IMR-90 (cell line): ENCODE measurements around the gene DENND1A. TPM values are rescaled to one million over a fixed set of nuclear protein-coding genes. Genes with fewer than 3 reads are reported as not detected.

Experiments used
- ATAC-seq: fragments of 200-7000 bp; cut with Tn5 transposase; 2 replicates; pipeline ENCODE4 v1.9.1; 2020; ENCODE audit warnings: low read depth, mild to moderate bottlenecking, moderate library complexity
- BruUV-seq: library from RNA; stranded (reverse); fragments of 400-500 nt; replicated peaks from 2 replicates; lab custom pipeline; 2021; lab: Mats Ljungman, UMichigan
- CTCF ChIA-PET: fragments of 300-600 bp; formaldehyde crosslinking; extraction: SDS; loops from one replicate; lab custom pipeline; 2021; ENCODE audit warnings: antibody characterized with exemption; lab: Yijun Ruan, JAX
- POLR2A ChIA-PET: fragments of 300-600 bp; sonication (Branson Sonifier 250); formaldehyde crosslinking; loops from one replicate; lab custom pipeline; 2022; ENCODE audit warnings: antibody characterized with exemption; ENCODE audit not compliant: unreplicated experiment; lab: Charles Lee
- DNase-seq: peaks from one replicate; pipeline ENCODE4 v3.0.0; 2013
- H2AFZ ChIP-seq: replicated peaks from 2 replicates; pipeline ENCODE3; 2013; ENCODE audit warnings: low read length, mild to moderate bottlenecking; ENCODE audit not compliant: poor library complexity
- H2AK5ac ChIP-seq: 2 replicates; pipeline ENCODE4 v1.6.1; 2013; ENCODE audit warnings: low read depth, low read length, inconsistent platforms
- H2AK9ac ChIP-seq: replicated peaks from 2 replicates; pipeline ENCODE3; 2013; ENCODE audit warnings: mild to moderate bottlenecking, low read depth, low read length, moderate library complexity; ENCODE audit not compliant: poor library complexity
- H2BK120ac ChIP-seq: 2 replicates; pipeline ENCODE4 v1.6.1; 2013; ENCODE audit warnings: low read depth, low read length, inconsistent platforms
- H2BK15ac ChIP-seq: 3 replicates; pipeline ENCODE4 v1.6.1; 2013; ENCODE audit warnings: low read depth, low read length, inconsistent platforms
- H2BK20ac ChIP-seq: 2 replicates; pipeline ENCODE4 v1.6.1; 2013; ENCODE audit warnings: low read depth, mild to moderate bottlenecking, inconsistent platforms, low read length, moderate library complexity
- H2BK5ac ChIP-seq: 2 replicates; pipeline ENCODE4 v1.6.1; 2013; ENCODE audit warnings: mild to moderate bottlenecking, low read depth, low read length, inconsistent platforms; ENCODE audit not compliant: poor library complexity, severe bottlenecking
- H3K14ac ChIP-seq: replicated peaks from 2 replicates; pipeline ENCODE4 v1.6.1; 2013; ENCODE audit warnings: low read depth, low read length, inconsistent platforms
- H3K18ac ChIP-seq: 2 replicates; pipeline ENCODE4 v1.6.1; 2013; ENCODE audit warnings: low read depth, low read length, control low read depth
- H3K23ac ChIP-seq: 2 replicates; pipeline ENCODE4 v1.6.1; 2013; ENCODE audit warnings: low read depth, low read length, inconsistent platforms
- H3K27ac ChIP-seq: 2 replicates; pipeline ENCODE4 v1.5.1; 2013; ENCODE audit warnings: mild to moderate bottlenecking, control low read depth, low read length; ENCODE audit not compliant: insufficient read depth
- H3K27me3 ChIP-seq: 2 replicates; pipeline ENCODE4 v1.6.1; 2013; ENCODE audit warnings: low read length; ENCODE audit not compliant: control insufficient read depth, insufficient read depth
- H3K36me3 ChIP-seq: 2 replicates; pipeline ENCODE4 v1.6.1; 2013; ENCODE audit warnings: low read length, mixed read lengths; ENCODE audit not compliant: control insufficient read depth, insufficient read depth
- H3K4ac ChIP-seq: 2 replicates; pipeline ENCODE4 v1.6.1; 2013; ENCODE audit warnings: low read depth, low read length, inconsistent platforms
- H3K4me1 ChIP-seq: 2 replicates; pipeline ENCODE4 v1.6.1; 2013; ENCODE audit warnings: low read length, mixed read lengths; ENCODE audit not compliant: control insufficient read depth, insufficient read depth
- H3K4me2 ChIP-seq: 2 replicates; pipeline ENCODE4 v1.6.1; 2013; ENCODE audit warnings: low read depth, mild to moderate bottlenecking, control low read depth, low read length, moderate library complexity
- H3K4me3 ChIP-seq: 2 replicates; pipeline ENCODE4 v1.5.1; 2013; ENCODE audit warnings: low read depth, mild to moderate bottlenecking, control low read depth, low read length, moderate library complexity; ENCODE audit not compliant: insufficient read depth
- H3K56ac ChIP-seq: 2 replicates; pipeline ENCODE4 v1.6.1; 2013; ENCODE audit warnings: low read length, inconsistent platforms; ENCODE audit not compliant: insufficient read depth; ENCODE audit errors: extremely low read depth
- H3K79me1 ChIP-seq, 2 experiments: 2 replicates each; pipeline ENCODE4 v1.6.1; 2013; ENCODE audit warnings: low read length in 2 of 2, inconsistent platforms in 1 of 2, low read depth in 1 of 2
- H3K9ac ChIP-seq: 2 replicates; pipeline ENCODE4 v1.6.1; 2013; ENCODE audit warnings: low read depth, low read length, control low read depth
- H3K9me1 ChIP-seq: 2 replicates; pipeline ENCODE4 v1.6.1; 2013; ENCODE audit warnings: low read length, inconsistent platforms; ENCODE audit not compliant: insufficient read depth
- H3K9me3 ChIP-seq: 2 replicates; pipeline ENCODE4 v1.6.1; 2013; ENCODE audit warnings: low read length; ENCODE audit not compliant: control insufficient read depth, insufficient read depth
- H4K20me1 ChIP-seq: 2 replicates; pipeline ENCODE4 v1.6.1; 2013; ENCODE audit warnings: low read length, inconsistent platforms; ENCODE audit not compliant: insufficient read depth
- H4K5ac ChIP-seq: 2 replicates; pipeline ENCODE4 v1.6.1; 2013; ENCODE audit warnings: mild to moderate bottlenecking, low read depth, low read length, control low read depth
- H4K8ac ChIP-seq, 2 experiments: 2 replicates each; pipeline ENCODE4 v1.6.1; 2013; ENCODE audit warnings: low read depth in 2 of 2, low read length in 2 of 2, control low read depth in 1 of 2, inconsistent platforms in 1 of 2
- H4K91ac ChIP-seq: 2 replicates; pipeline ENCODE4 v1.6.1; 2013; ENCODE audit warnings: low read depth, low read length, inconsistent platforms; ENCODE audit not compliant: insufficient read depth
- CHD1 ChIP-seq: IDR thresholded peaks from 2 replicates; pipeline ENCODE4 v1.6.1; 2012; ENCODE audit warnings: low read depth, low read length, improper control_type of control experiment
- MAFK ChIP-seq: IDR thresholded peaks from 2 replicates; pipeline ENCODE4 v1.6.1; 2012; ENCODE audit warnings: low read depth, low read length, improper control_type of control experiment
- MAZ ChIP-seq: IDR thresholded peaks from 2 replicates; pipeline ENCODE4 v1.6.1; 2012; ENCODE audit warnings: low read depth, mild to moderate bottlenecking, low read length, improper control_type of control experiment, moderate library complexity, borderline replicate concordance
- MXI1 ChIP-seq: IDR thresholded peaks from 2 replicates; pipeline ENCODE4 v1.6.1; 2012; ENCODE audit warnings: low read depth, mild to moderate bottlenecking, low read length, moderate library complexity, borderline replicate concordance
- POLR2A ChIP-seq: IDR thresholded peaks from 2 replicates; pipeline ENCODE4 v1.6.1; 2012; ENCODE audit warnings: mild to moderate bottlenecking, low read depth, low read length
- RAD21 ChIP-seq: IDR thresholded peaks from 2 replicates; pipeline ENCODE4 v1.6.1; 2012; ENCODE audit warnings: low read length, improper control_type of control experiment
- RFX5 ChIP-seq: IDR thresholded peaks from 2 replicates; pipeline ENCODE4 v1.8.0; 2012; ENCODE audit warnings: low read depth, mild to moderate bottlenecking, low read length, moderate library complexity
- SMC3 ChIP-seq: fragments of 150-350 bp; IDR thresholded peaks from 2 replicates; pipeline ENCODE4 v1.6.1; 2016; ENCODE audit warnings: low read depth, mild to moderate bottlenecking, antibody characterized with exemption, low read length, moderate library complexity
- WGBS, 2 experiments: methylation state at CpG; one replicate each; pipeline versions ENCODE4 v1.1.5 to v1.1.7; 2013; ENCODE audit warnings: missing lambda C conversion rate in 2 of 2; ENCODE audit not compliant: insufficient read length in 1 of 2; ENCODE audit errors: extremely low coverage in 2 of 2; 5-methylcytosine and 5-hydroxymethylcytosine counted together
- dilution Hi-C: fragments of 300-500 bp; cut with HindIII; formaldehyde crosslinking; loops from one replicate; pipeline ENCODE4 v1.14.3; 2018; ENCODE audit warnings: low sequenced_read_pairs; ENCODE audit not compliant: unreplicated experiment
- in situ Hi-C: fragments of 300-500 bp; cut with MboI; formaldehyde crosslinking; loops from 3 replicates; pipeline ENCODE4 v1.14.3; 2019; ENCODE audit warnings: low sequenced_read_pairs, inconsistent platforms, mixed read lengths
- intact Hi-C: fragments of 100-400 bp; cut with micrococcal nuclease; formaldehyde crosslinking; loops from 2 replicates; pipeline ENCODE4 v1.10.0; 2022
- polyA plus RNA-seq, 3 experiments: library from polyadenylated mRNA; depleted of rRNA; stranded (reverse); fragments of >200 nt; gene quantifications; 2 replicates each; pipeline ENCODE4 v1.2.3, GENCODE V29; 2012; ENCODE audit warnings: low replicate concordance in 1 of 3
- total RNA-seq: library from RNA; depleted of rRNA; stranded (reverse); fragments of >200 nt; gene quantifications from 2 replicates; pipeline ENCODE4 v1.2.3, GENCODE V29; 2012

Gene DENND1A
- total and polyA plus RNA-seq, 2 of the 4 experiments (the other 2 are of a cell fraction): 21.4 to 27.6 TPM

DNA sequence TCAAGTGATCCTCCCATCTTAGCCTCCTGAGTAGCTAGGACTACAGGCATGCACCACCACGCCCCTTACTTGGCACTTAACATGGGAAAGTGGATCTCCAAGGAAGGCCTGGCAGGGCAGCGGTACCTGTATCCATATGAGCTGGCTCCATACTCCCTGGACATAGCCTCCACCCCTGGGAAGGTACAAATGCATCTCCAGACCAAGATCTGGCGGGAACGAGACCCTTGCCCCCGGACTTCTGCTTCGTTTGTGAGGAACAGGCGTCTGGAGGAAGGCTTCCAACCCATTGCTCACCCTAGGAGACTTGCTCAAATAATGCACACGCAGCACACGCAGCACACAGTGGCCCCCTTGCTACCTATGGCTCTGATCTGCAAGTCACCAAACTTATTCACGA is 518.7 kb downstream of the DENND1A start:
- DNase-seq (no peak), ATAC-seq (no peak)
- Histone ChIP-seq H3K27ac (no peak overlapping the region), H3K4ac (no peak overlapping the region), H2BK20ac (no peak overlapping the region), H4K8ac (no peak overlapping the region), H3K18ac (no peak overlapping the region), H2AK9ac (no peak overlapping the region), H3K9me1 (peaks cover 5% of the 10 kb centered on the region), H2AK5ac (no peak overlapping the region), H3K4me3 (no peak overlapping the region), H2BK5ac (no peak overlapping the region), H3K4me1 (no peaks in the 10 kb centered on the region; the same call in 1 of the 2 replicates), H4K91ac (no peak overlapping the region), H3K56ac (no peak overlapping the region), H3K79me1 (no peaks in the 10 kb centered on the region), H4K5ac (no peak overlapping the region), H3K9ac (no peak overlapping the region), H3K9me3 (no peaks in the 10 kb centered on the region), H2BK120ac (no peak overlapping the region), H2AFZ (no peak overlapping the region), H3K27me3 (no peaks in the 10 kb centered on the region), H3K14ac (no peak overlapping the region), H3K36me3 (no peaks in the 10 kb centered on the region), H2BK15ac (no peak overlapping the region), H3K23ac (no peak overlapping the region), H3K4me2 (no peak overlapping the region), H4K20me1 (no peaks in the 10 kb centered on the region; the same call in 1 of the 2 replicates)
- POLR2A ChIA-PET: no interaction called here
- in situ Hi-C loops (no loop called here), dilution Hi-C loops (no loop called here), intact Hi-C loops (no loop called here)
- CTCF ChIA-PET: no interaction called here
- BruUV-seq: no TSS peak
- 90% methylated on average over 2 of the region's 10 CpGs; no CpG with 5 or more reads in 1 of the 2 experiments for WGBS, 2 experiments
- no peak for TF ChIP-seq POLR2A
- TF ChIP-seq RAD21: no peak
- TF ChIP-seq MAZ: no peak
- TF ChIP-seq MXI1: no peak
- no peak for TF ChIP-seq SMC3
- no peak for TF ChIP-seq MAFK
- no peak for TF ChIP-seq CHD1
- no peak for TF ChIP-seq RFX5
